ENCODE data around the gene SETD1A. TPM values are rescaled to one million over a fixed set of nuclear protein-coding genes. Genes with fewer than 3 reads are reported as not detected.
A peak's percentile ranks its signal among the peaks of the same experiment; 100 is the strongest.

The SETD1A gene
- total and polyA plus RNA-seq, 2 of the 4 experiments (the other 2 are of a cell fraction), result 0.54 to 5.8 TPM

DNA sequence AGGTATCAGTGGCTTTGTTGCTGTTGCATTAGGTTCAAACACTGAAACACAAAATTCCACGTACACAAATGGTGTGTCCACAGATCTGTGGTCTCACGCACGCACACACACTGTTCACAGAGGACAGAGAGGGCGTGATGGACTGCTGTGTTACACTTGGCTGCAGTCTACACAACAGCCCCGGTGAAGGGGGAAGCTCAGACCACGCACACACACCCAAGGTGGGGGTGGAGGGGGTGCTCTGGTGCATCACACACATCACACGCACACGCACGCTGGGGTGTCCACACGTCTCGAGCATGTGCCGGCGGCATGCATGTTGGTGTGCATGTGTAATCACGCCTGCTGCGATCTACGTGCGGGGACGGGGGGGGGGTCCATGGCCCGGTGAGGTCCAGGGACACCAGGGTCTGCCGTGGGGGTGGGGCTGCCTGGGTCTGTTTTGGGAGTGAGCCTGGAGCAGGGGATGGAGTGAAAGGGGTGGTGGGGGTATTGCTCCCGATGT, 34.8 kb downstream of the SETD1A start:
- Histone ChIP-seq H3K9ac (ENCODE audit: low read depth, low read length) (no peak overlapping the region), H3K4me3 (ENCODE audit: insufficient read depth, low read depth, low read length) (no peak overlapping the region), H3K36me3 (ENCODE audit: control insufficient read depth, insufficient read depth, low read length) (peaks cover 5% of the 10 kb centered on the region; the same call in 1 of the 2 replicates), H3K79me1 (ENCODE audit: low read depth in 1 of 2, low read length in 2 of 2) (peaks cover 0 to 11% of the 10 kb centered on the region in 2 experiments; a peak in 1 of 4 replicates), H3K4ac (ENCODE audit: low read depth, low read length) (no peak overlapping the region), H3K4me1 (ENCODE audit: control insufficient read depth, insufficient read depth, low read length) (peaks cover 6% of the 10 kb centered on the region), H3K4me2 (ENCODE audit: low read depth, low read length) (no peak overlapping the region), H2BK120ac (ENCODE audit: low read depth, low read length) (no peak overlapping the region), H3K27ac (ENCODE audit: insufficient read depth, low read length) (no peak overlapping the region), H4K8ac (ENCODE audit: low read depth in 2 of 2, low read length in 2 of 2) (no peak overlapping the region), H3K18ac (ENCODE audit: low read depth, low read length) (no peak overlapping the region), H3K56ac (ENCODE audit: extremely low read depth, insufficient read depth, low read length) (no peak overlapping the region), H4K5ac (ENCODE audit: low read depth, low read length) (no peak overlapping the region), H2AFZ (replicated peaks; ENCODE audit: low read length, poor library complexity) (no peak overlapping the region), H2AK5ac (ENCODE audit: low read depth, low read length) (0 out of 2 replicates have a peak overlapping the region, but pooled peaks have one; percentile 15), H3K23ac (ENCODE audit: low read depth, low read length) (no peak overlapping the region), H4K91ac (ENCODE audit: insufficient read depth, low read depth, low read length) (no peak overlapping the region), H2BK5ac (ENCODE audit: low read depth, low read length, poor library complexity, severe bottlenecking) (no peak overlapping the region), H3K27me3 (ENCODE audit: control insufficient read depth, insufficient read depth, low read length) (no peaks in the 10 kb centered on the region), H2AK9ac (replicated peaks; ENCODE audit: low read depth, low read length, poor library complexity) (peak overlapping the region; percentile 42), H3K9me1 (ENCODE audit: insufficient read depth, low read length) (peaks cover 2% of the 10 kb centered on the region), H2BK15ac (ENCODE audit: low read depth, low read length) (no peak overlapping the region), H2BK20ac (ENCODE audit: low read depth, low read length) (no peak overlapping the region), H4K20me1 (ENCODE audit: insufficient read depth, low read length) (no peaks in the 10 kb centered on the region), H3K14ac (replicated peaks; ENCODE audit: low read depth, low read length) (no peak overlapping the region), H3K9me3 (ENCODE audit: control insufficient read depth, insufficient read depth, low read length) (no peaks in the 10 kb centered on the region)
- in situ Hi-C loops (cut with MboI; ENCODE audit: low sequenced_read_pairs), result loop anchor here (10.0 to 25.0 kb wide), 2 partner anchors 452 to 720 kb away; partner anchors contain the start of gene ZNF843
- intact Hi-C loops (cut with micrococcal nuclease), result no loop called here
- dilution Hi-C loops (cut with HindIII; ENCODE audit: low sequenced_read_pairs, unreplicated experiment), result no loop called here
- ChIA-PET CTCF (no interaction called here), POLR2A (ENCODE audit: unreplicated experiment) (no interaction called here)
- ATAC-seq (ENCODE audit: low read depth), result no peak
- no peak for DNase-seq
- TF ChIP-seq, protein P1, sequence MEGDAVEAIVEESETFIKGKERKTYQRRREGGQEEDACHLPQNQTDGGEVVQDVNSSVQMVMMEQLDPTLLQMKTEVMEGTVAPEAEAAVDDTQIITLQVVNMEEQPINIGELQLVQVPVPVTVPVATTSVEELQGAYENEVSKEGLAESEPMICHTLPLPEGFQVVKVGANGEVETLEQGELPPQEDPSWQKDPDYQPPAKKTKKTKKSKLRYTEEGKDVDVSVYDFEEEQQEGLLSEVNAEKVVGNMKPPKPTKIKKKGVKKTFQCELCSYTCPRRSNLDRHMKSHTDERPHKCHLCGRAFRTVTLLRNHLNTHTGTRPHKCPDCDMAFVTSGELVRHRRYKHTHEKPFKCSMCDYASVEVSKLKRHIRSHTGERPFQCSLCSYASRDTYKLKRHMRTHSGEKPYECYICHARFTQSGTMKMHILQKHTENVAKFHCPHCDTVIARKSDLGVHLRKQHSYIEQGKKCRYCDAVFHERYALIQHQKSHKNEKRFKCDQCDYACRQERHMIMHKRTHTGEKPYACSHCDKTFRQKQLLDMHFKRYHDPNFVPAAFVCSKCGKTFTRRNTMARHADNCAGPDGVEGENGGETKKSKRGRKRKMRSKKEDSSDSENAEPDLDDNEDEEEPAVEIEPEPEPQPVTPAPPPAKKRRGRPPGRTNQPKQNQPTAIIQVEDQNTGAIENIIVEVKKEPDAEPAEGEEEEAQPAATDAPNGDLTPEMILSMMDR (conservative IDR thresholded peaks at IDR 0.05; ENCODE audit: low read depth, low read length), result no peak
- TF ChIP-seq CEBPB (IDR thresholded peaks at IDR 0.05; ENCODE audit: low read depth, low read length), result no peak
- no peak for TF ChIP-seq MXI1 (IDR thresholded peaks at IDR 0.05; ENCODE audit: borderline replicate concordance, low read depth, low read length)
- no peak for TF ChIP-seq CHD1 (IDR thresholded peaks at IDR 0.05; ENCODE audit: low read depth, low read length)
- TF ChIP-seq MAZ (IDR thresholded peaks at IDR 0.05; ENCODE audit: borderline replicate concordance, low read depth, low read length), result no peak
- TF ChIP-seq RCOR1 (IDR thresholded peaks at IDR 0.05; ENCODE audit: insufficient replicate concordance, low read length), result no peak
- no peak for TF ChIP-seq RAD21 (IDR thresholded peaks at IDR 0.05; ENCODE audit: low read length)
- TF ChIP-seq, protein P2, sequence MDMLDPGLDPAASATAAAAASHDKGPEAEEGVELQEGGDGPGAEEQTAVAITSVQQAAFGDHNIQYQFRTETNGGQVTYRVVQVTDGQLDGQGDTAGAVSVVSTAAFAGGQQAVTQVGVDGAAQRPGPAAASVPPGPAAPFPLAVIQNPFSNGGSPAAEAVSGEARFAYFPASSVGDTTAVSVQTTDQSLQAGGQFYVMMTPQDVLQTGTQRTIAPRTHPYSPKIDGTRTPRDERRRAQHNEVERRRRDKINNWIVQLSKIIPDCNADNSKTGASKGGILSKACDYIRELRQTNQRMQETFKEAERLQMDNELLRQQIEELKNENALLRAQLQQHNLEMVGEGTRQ (IDR thresholded peaks at IDR 0.05; ENCODE audit: low read depth, low read length), result no peak
- TF ChIP-seq, protein P3, sequence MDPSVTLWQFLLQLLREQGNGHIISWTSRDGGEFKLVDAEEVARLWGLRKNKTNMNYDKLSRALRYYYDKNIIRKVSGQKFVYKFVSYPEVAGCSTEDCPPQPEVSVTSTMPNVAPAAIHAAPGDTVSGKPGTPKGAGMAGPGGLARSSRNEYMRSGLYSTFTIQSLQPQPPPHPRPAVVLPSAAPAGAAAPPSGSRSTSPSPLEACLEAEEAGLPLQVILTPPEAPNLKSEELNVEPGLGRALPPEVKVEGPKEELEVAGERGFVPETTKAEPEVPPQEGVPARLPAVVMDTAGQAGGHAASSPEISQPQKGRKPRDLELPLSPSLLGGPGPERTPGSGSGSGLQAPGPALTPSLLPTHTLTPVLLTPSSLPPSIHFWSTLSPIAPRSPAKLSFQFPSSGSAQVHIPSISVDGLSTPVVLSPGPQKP (IDR thresholded peaks at IDR 0.05; ENCODE audit: borderline replicate concordance, low read depth, low read length), result no peak
- no peak for TF ChIP-seq NFE2L2 (IDR thresholded peaks at IDR 0.05; ENCODE audit: low read depth, low read length)
- TF ChIP-seq BHLHE40 (IDR thresholded peaks at IDR 0.05; ENCODE audit: low read depth, low read length), result no peak
- no peak for TF ChIP-seq MAFK (IDR thresholded peaks at IDR 0.05; ENCODE audit: low read depth, low read length)
- TF ChIP-seq FOS (IDR thresholded peaks at IDR 0.05; ENCODE audit: low read depth, low read length), result no peak
- TF ChIP-seq SMC3 (IDR thresholded peaks at IDR 0.05; ENCODE audit: low read depth, low read length), result no peak
- no peak for TF ChIP-seq POLR2A (IDR thresholded peaks at IDR 0.05; ENCODE audit: low read depth, low read length)
- TF ChIP-seq RFX5 (IDR thresholded peaks at IDR 0.05; ENCODE audit: low read depth, low read length), result no peak
- 96% methylated on average over 10 of the region's 21 CpGs; no CpG with 5 or more reads in 1 of the 2 experiments for WGBS, 2 experiments (ENCODE audit: extremely low coverage in 2 of 2, insufficient read length in 1 of 2)
- no TSS peak for BruUV-seq (replicated peaks)

Measured in IMR-90 (cell line).